ENCODE results near the gene EHBP1.

- no peak for TF ChIP-seq RAD21 (IDR thresholded peaks at IDR 0.05; ENCODE audit: low read depth)
- TF ChIP-seq CEBPB (IDR thresholded peaks at IDR 0.05) = no peak
- no peak for TF ChIP-seq YY1 (IDR thresholded peaks at IDR 0.05; ENCODE audit: low read depth)
- no peak for TF ChIP-seq MAX (IDR thresholded peaks at IDR 0.05)
- TF ChIP-seq EGR1 (IDR thresholded peaks at IDR 0.05) = no peak
- TF ChIP-seq REST (IDR thresholded peaks at IDR 0.05; ENCODE audit: low read depth) = no peak
- TF ChIP-seq CREB1 (IDR thresholded peaks at IDR 0.05; ENCODE audit: low read depth) = no peak
- no peak for TF ChIP-seq TAF1 (IDR thresholded peaks at IDR 0.05; ENCODE audit: low read depth)
- no peak for TF ChIP-seq FOXM1 (IDR thresholded peaks at IDR 0.05; ENCODE audit: borderline replicate concordance, low read depth)
- no peak for TF ChIP-seq EP300 (IDR thresholded peaks at IDR 0.05; ENCODE audit: borderline replicate concordance)
These were observed 347.0 kb downstream of the EHBP1 start for GRCh38 chr2:63052411-63053080.
